K562 (cell line): ENCODE measurements around the gene CCSER1. TPM values are rescaled to one million over a fixed set of nuclear protein-coding genes. Genes with fewer than 3 reads are reported as not detected.

Experiments used
- ATAC-seq: fragments of 200-7000 bp; cut with Tn5 transposase; 3 replicates; pipeline ENCODE4 v1.9.1; 2020; ENCODE audit warnings: moderate library complexity
- BruUV-seq: library from RNA; stranded (reverse); fragments of 400-500 nt; replicated peaks from 2 replicates; lab custom pipeline; 2021; lab: Mats Ljungman, UMichigan
- CTCF ChIA-PET: fragments of 300-600 bp; formaldehyde crosslinking; extraction: SDS; loops from one replicate; lab custom pipeline; 2021; ENCODE audit warnings: low intra/inter-chr PET ratio; lab: Yijun Ruan, JAX
- POLR2A ChIA-PET: fragments of 300-600, 350-650 bp; sonication (Branson Sonifier 250); formaldehyde crosslinking; extraction: SDS; loops from one replicate; lab custom pipeline; 2021; ENCODE audit warnings: antibody characterized with exemption, inconsistent platforms; lab: Yijun Ruan, JAX
- DNase-seq, 4 experiments: peaks; one replicate each; pipeline versions ENCODE4 v3.0.0 to v3.0.0-alpha.2; 2011 to 2018; ENCODE audit warnings: low spot score in 3 of 4, mixed read lengths in 3 of 4; ENCODE audit errors: extremely low read depth in 1 of 4
- FAIRE-seq: peaks from 2 replicates; lab custom pipeline; 2011; peaks lifted over from hg19 to GRCh38; lab: Jason Lieb, UNC
- H2AFZ ChIP-seq: 2 replicates; pipeline ENCODE4 v1.6.0; 2011; ENCODE audit warnings: low read depth, low read length, control low read depth, inconsistent platforms
- H3K27ac ChIP-seq: fragments of 200-600 bp; 3 replicates; pipeline ENCODE4 v1.8.0; 2011; ENCODE audit warnings: low read depth, mild to moderate bottlenecking, control low read depth, inconsistent platforms, low read length, moderate library complexity, mixed read lengths; ENCODE audit errors: extremely low read depth
- H3K27me3 ChIP-seq, 2 experiments: fragments of 300-600 bp in 1 of 2; 2 replicates in 1 of 2; 3 replicates in 1 of 2; pipeline versions ENCODE4 v1.6.0 to v1.8.0; 2011; ENCODE audit warnings: inconsistent platforms in 2 of 2, low read length in 2 of 2, mild to moderate bottlenecking in 1 of 2, mixed read lengths in 1 of 2, moderate library complexity in 1 of 2; ENCODE audit not compliant: control insufficient read depth in 2 of 2, insufficient read depth in 2 of 2
- H3K36me3 ChIP-seq: fragments of 300-600 bp; 3 replicates; pipeline ENCODE4 v1.8.0; 2011; ENCODE audit warnings: mild to moderate bottlenecking, low read length, inconsistent platforms; ENCODE audit not compliant: control insufficient read depth, insufficient read depth
- H3K4me1 ChIP-seq, 2 experiments: fragments of 200-600 bp in 1 of 2; replicated peaks in 1 of 2; 2 replicates in 1 of 2; 3 replicates in 1 of 2; pipeline versions ENCODE4 v1.5.1 to v1.8.0; 2011; ENCODE audit warnings: inconsistent platforms in 2 of 2, low read length in 2 of 2, mild to moderate bottlenecking in 1 of 2, mixed read lengths in 1 of 2, moderate library complexity in 1 of 2; ENCODE audit not compliant: control insufficient read depth in 2 of 2, insufficient read depth in 2 of 2
- H3K4me2 ChIP-seq: 2 replicates; pipeline ENCODE4 v1.6.1; 2011; ENCODE audit warnings: low read length, control low read depth, inconsistent platforms, mixed read lengths; ENCODE audit not compliant: insufficient read depth
- H3K4me3 ChIP-seq: fragments of 200-600 bp; sonication (generic), shearing (Covaris generic); 2 replicates; pipeline ENCODE4 v1.5.1; 2016; ENCODE audit warnings: control low read depth, inconsistent platforms
- H3K79me2 ChIP-seq: fragments of 200-600 bp; 3 replicates; pipeline ENCODE4 v1.8.0; 2011; ENCODE audit warnings: low read length, inconsistent platforms; ENCODE audit not compliant: control insufficient read depth, insufficient read depth
- H3K9ac ChIP-seq, 2 experiments: 2 replicates each; pipeline versions ENCODE4 v1.6.0 to v1.6.1; 2011; ENCODE audit warnings: low read depth in 2 of 2, low read length in 2 of 2, control low read depth in 1 of 2, inconsistent platforms in 1 of 2, mild to moderate bottlenecking in 1 of 2, mixed read lengths in 1 of 2; ENCODE audit not compliant: insufficient read depth in 1 of 2
- H3K9me1 ChIP-seq: one replicate; pipeline ENCODE4 v1.6.0; 2011; ENCODE audit warnings: inconsistent platforms, mild to moderate bottlenecking, low read length, moderate library complexity; ENCODE audit not compliant: control insufficient read depth, insufficient read depth
- H3K9me3 ChIP-seq: replicated peaks from 2 replicates; pipeline ENCODE4 v1.5.1; 2011; ENCODE audit warnings: low read depth, low read length, inconsistent platforms; ENCODE audit not compliant: control insufficient read depth, insufficient read depth
- H4K20me1 ChIP-seq: replicated peaks from 2 replicates; pipeline ENCODE4 v1.6.1; 2011; ENCODE audit warnings: low read length, inconsistent platforms, mixed read lengths; ENCODE audit not compliant: control insufficient read depth, insufficient read depth
- FOXP1 ChIP-seq: sonication (generic); formaldehyde crosslinking; IDR thresholded peaks from 2 replicates; pipeline ENCODE4 v1.8.0; 2022; ENCODE audit warnings: mild to moderate bottlenecking, missing genetic modification reagents
- KAT7 ChIP-seq: sonication (generic); formaldehyde crosslinking; IDR thresholded peaks from 2 replicates; pipeline ENCODE4 v1.8.0; 2022; ENCODE audit warnings: missing genetic modification reagents, mild to moderate bottlenecking, borderline replicate concordance
- MXD1 ChIP-seq: fragments of 250-450 bp; sonication (Bioruptor Pico); IDR thresholded peaks from 2 replicates; pipeline ENCODE4 v1.8.0; 2021; ENCODE audit warnings: borderline replicate concordance, mild to moderate bottlenecking, moderate library complexity; ENCODE audit not compliant: poor library complexity, severe bottlenecking
- POLR2A ChIP-seq: fragments of 450-650 bp; conservative IDR thresholded peaks from 2 replicates; pipeline ENCODE4 v1.6.1; 2016
- PURB ChIP-seq: sonication (generic); formaldehyde crosslinking; IDR thresholded peaks from 2 replicates; pipeline ENCODE4 v1.9.0; 2021; ENCODE audit warnings: low read depth, mild to moderate bottlenecking, missing genetic modification reagents
- USF2 ChIP-seq: sonication (generic); formaldehyde crosslinking; IDR thresholded peaks from 2 replicates; pipeline ENCODE4 v1.5.0; 2020; ENCODE audit warnings: missing genetic modification reagents
- ZNF318 ChIP-seq, 2 experiments: fragments of 450-650 bp; IDR thresholded peaks; 2 replicates each; pipeline ENCODE4 v1.6.1; 2016; ENCODE audit warnings: mild to moderate bottlenecking in 2 of 2, borderline replicate concordance in 1 of 2, low read depth in 1 of 2, moderate library complexity in 1 of 2
- ZNF75A ChIP-seq: fragments of 450-650 bp; formaldehyde crosslinking; IDR thresholded peaks from 2 replicates; pipeline ENCODE4 v1.4.0; 2020; ENCODE audit warnings: mild to moderate bottlenecking
- ZNF778 ChIP-seq: fragments of 450-650 bp; formaldehyde crosslinking; IDR thresholded peaks from 2 replicates; pipeline ENCODE4 v1.4.0; 2020; ENCODE audit warnings: mild to moderate bottlenecking, moderate library complexity
- ZSCAN29 ChIP-seq: fragments of 450-650 bp; IDR thresholded peaks from 2 replicates; pipeline ENCODE4 v1.6.1; 2017
- WGBS: fragments of 100-300 bp; shearing (Covaris generic); methylation state at CpG from one replicate; pipeline ENCODE4 v1.1.6; 2016; ENCODE audit warnings: low coverage, mixed read lengths; ENCODE audit not compliant: insufficient coverage; ENCODE audit errors: missing lambda C conversion rate; 5-methylcytosine and 5-hydroxymethylcytosine counted together
- in situ Hi-C: fragments of 300-500 bp; cut with MboI; formaldehyde crosslinking; loops from 4 replicates; pipeline ENCODE4 v1.15.0; 2018; ENCODE audit warnings: inconsistent platforms, mixed read lengths
- intact Hi-C: fragments of 100-400 bp; cut with micrococcal nuclease; formaldehyde crosslinking; loops from 2 replicates; pipeline ENCODE4 v1.14.2; 2022
- polyA plus RNA-seq, 8 experiments: library from polyadenylated mRNA; depleted of rRNA in 4 of 8; stranded (reverse) in 5 of 8; unstranded in 3 of 8; fragments of >200 nt; fragmentation: Nextera tagmentation in 2 of 8; fragmentation: Illumina TruSeq in 1 of 8; extraction: Ambion mirVana in 2 of 8; extraction: Trizol in 1 of 8; gene quantifications; 2 replicates each; pipeline versions ENCODE4 v1.2.1 to v1.2.3, GENCODE V29; 2011 to 2014; ENCODE audit warnings: inconsistent platforms in 1 of 8, missing spikeins in 1 of 8
- total RNA-seq, 7 experiments: library from RNA; depleted of rRNA in 6 of 7; stranded (reverse); fragments of >200 nt in 6 of 7; fragmentation: Illumina TruSeq in 2 of 7; extraction: Trizol in 2 of 7; gene quantifications; 2 replicates each; pipeline versions ENCODE4 v1.2.1 to v1.2.3, GENCODE V29; 2011 to 2021; ENCODE audit warnings: low replicate concordance in 1 of 7
- TF ChIP-seq, protein P1 (sequence below): fragments of 250-450 bp; sonication (Bioruptor Pico); IDR thresholded peaks from 2 replicates; pipeline ENCODE4 v1.5.0; 2021

Gene CCSER1
- total and polyA plus RNA-seq, 9 of the 15 experiments (the other 6 are each of a cell fraction or from before 2014, with no cell fraction given) = not detected

DNA sequence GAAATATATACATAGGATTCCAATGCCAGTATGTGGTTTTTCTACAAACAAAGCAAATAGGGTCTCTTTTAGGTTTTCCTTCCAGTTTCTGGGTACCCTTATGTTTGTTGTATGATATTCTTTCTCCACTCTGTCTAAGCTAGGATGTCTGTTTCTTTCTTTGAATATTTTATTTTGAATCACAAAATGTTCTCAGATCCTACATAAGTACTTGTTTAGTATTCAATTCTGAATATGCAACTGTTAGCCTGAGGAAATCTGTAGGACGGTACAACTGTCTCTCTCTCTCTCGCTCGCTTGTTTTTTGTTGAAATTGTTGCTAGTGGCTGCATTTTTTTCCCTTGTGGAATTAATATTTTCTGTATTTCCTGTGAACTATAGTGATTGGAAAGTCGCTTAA, 163.2 kb downstream of the CCSER1 start:
- no peak for FAIRE-seq
- CTCF ChIA-PET = no interaction called here
- TF ChIP-seq ZNF318 (IDR thresholded peaks at IDR 0.05; ENCODE audit: borderline replicate concordance in 1 of 2, low read depth in 1 of 2) (no peak), MXD1 (no peak), FOXP1 (no peak), USF2 (CRISPR knock-in tag) (no peak), KAT7 (CRISPR knock-in tag) (no peak), ZNF778 (CRISPR knock-in tag) (no peak), ZNF75A (CRISPR knock-in tag) (no peak), POLR2A (no peak), ZSCAN29 (no peak), PURB (no peak)
- TF ChIP-seq, protein P1, sequence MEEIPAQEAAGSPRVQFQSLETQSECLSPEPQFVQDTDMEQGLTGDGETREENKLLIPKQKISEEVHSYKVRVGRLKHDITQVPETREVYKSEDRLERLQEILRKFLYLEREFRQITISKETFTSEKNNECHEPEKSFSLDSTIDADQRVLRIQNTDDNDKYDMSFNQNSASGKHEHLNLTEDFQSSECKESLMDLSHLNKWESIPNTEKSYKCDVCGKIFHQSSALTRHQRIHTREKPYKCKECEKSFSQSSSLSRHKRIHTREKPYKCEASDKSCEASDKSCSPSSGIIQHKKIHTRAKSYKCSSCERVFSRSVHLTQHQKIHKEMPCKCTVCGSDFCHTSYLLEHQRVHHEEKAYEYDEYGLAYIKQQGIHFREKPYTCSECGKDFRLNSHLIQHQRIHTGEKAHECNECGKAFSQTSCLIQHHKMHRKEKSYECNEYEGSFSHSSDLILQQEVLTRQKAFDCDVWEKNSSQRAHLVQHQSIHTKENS = no peak

More for the DNA sequence above, 163.2 kb downstream of the CCSER1 start:
- no peak overlapping the region for H3K4me2 ChIP-seq
- H3K27ac ChIP-seq = no peak overlapping the region
- H3K79me2 ChIP-seq = no peaks in the 10 kb centered on the region
- intact Hi-C loops (loop anchor here (10.0 kb wide), 1 partner anchor 1126 kb away; no protein-coding TSS in a partner anchor), in situ Hi-C loops (no loop called here)
- H3K36me3 ChIP-seq = no peaks in the 10 kb centered on the region
- H3K27me3 ChIP-seq = no peaks in the 10 kb centered on the region
- WGBS = 2% methylated on average over 4 of the region's 4 CpGs
- H3K4me3 ChIP-seq = no peak overlapping the region
- H2AFZ ChIP-seq = no peak overlapping the region
- DNase-seq (no peak), ATAC-seq (no peak)
- no peaks in the 10 kb centered on the region for H3K9me1 ChIP-seq
- POLR2A ChIA-PET = no interaction called here
- H3K9me3 ChIP-seq = no peaks in the 10 kb centered on the region
- no peaks in the 10 kb centered on the region for H4K20me1 ChIP-seq
- no TSS peak for BruUV-seq
- no peaks in the 10 kb centered on the region for H3K4me1 ChIP-seq
- H3K9ac ChIP-seq = no peak overlapping the region
